HepG2 (cell line): ENCODE data around the gene SENP5. TPM values are rescaled to one million over a fixed set of nuclear protein-coding genes. Genes with fewer than 3 reads are reported as not detected.

Experiments used
- BHLHE40 ChIP-seq: IDR thresholded peaks from 2 replicates; pipeline ENCODE4 v1.6.1; 2011; ENCODE audit warnings: low read length, improper control_type of control experiment
- FOXO1 ChIP-seq: sonication (generic); formaldehyde crosslinking; IDR thresholded peaks from 2 replicates; pipeline ENCODE4 v1.4.0; 2020; ENCODE audit warnings: missing genetic modification reagents
- LRRFIP1 ChIP-seq: sonication (generic); formaldehyde crosslinking; conservative IDR thresholded peaks from 2 replicates; pipeline ENCODE4 v1.4.0; 2020; ENCODE audit warnings: missing genetic modification reagents
- MTA1 ChIP-seq: sonication (generic); formaldehyde crosslinking; IDR thresholded peaks from 2 replicates; pipeline ENCODE4 v1.4.0; 2020; ENCODE audit warnings: missing genetic modification reagents, mild to moderate bottlenecking, borderline replicate concordance
- MYC ChIP-seq: sonication (generic); formaldehyde crosslinking; IDR thresholded peaks from 2 replicates; pipeline ENCODE4 v1.9.0; 2021; ENCODE audit warnings: missing genetic modification reagents, borderline replicate concordance
- NCOA2 ChIP-seq: sonication (generic); formaldehyde crosslinking; IDR thresholded peaks from 2 replicates; pipeline ENCODE4 v1.8.0; 2022; ENCODE audit warnings: inconsistent platforms
- NFYB ChIP-seq: sonication (generic); formaldehyde crosslinking; IDR thresholded peaks from 2 replicates; pipeline ENCODE4 v1.4.0; 2020; ENCODE audit warnings: missing genetic modification reagents
- NR2F6 ChIP-seq, 2 experiments: IDR thresholded peaks; 2 replicates each; pipeline ENCODE4 v1.6.1; 2016; ENCODE audit warnings: antibody characterized with exemption in 1 of 2, mild to moderate bottlenecking in 1 of 2
- REST ChIP-seq, 2 experiments: IDR thresholded peaks; 2 replicates each; pipeline ENCODE4 v1.6.1; 2011 to 2012; ENCODE audit warnings: low read length in 2 of 2, borderline replicate concordance in 1 of 2, low read depth in 1 of 2, mild to moderate bottlenecking in 1 of 2, moderate library complexity in 1 of 2
- SOX13 ChIP-seq, 3 experiments: fragments of 450-650 bp in 1 of 3; sonication (generic) in 1 of 3; formaldehyde crosslinking in 1 of 3; IDR thresholded peaks in 2 of 3; conservative IDR thresholded peaks in 1 of 3; 2 replicates each; pipeline versions ENCODE4 v1.5.0 to v1.6.1; 2016 to 2020; ENCODE audit warnings: antibody characterized with exemption in 1 of 3, mild to moderate bottlenecking in 1 of 3, missing compliant biosample characterization in 1 of 3, missing genetic modification reagents in 1 of 3, moderate library complexity in 1 of 3
- U2AF1 ChIP-seq: fragments of 200-400 bp; formaldehyde crosslinking; optimal IDR thresholded peaks from 2 replicates; pipeline ENCODE3; 2017; ENCODE audit warnings: mild to moderate bottlenecking, low read depth, low read length
- ZNF530 ChIP-seq: sonication (generic); formaldehyde crosslinking; IDR thresholded peaks from 2 replicates; pipeline ENCODE4 v1.5.0; 2020; ENCODE audit warnings: low read depth, mild to moderate bottlenecking, missing genetic modification reagents
- ZNF644 ChIP-seq: IDR thresholded peaks from 2 replicates; pipeline ENCODE4 v1.6.1; 2016; ENCODE audit warnings: low read depth
- polyA plus RNA-seq, 8 experiments: library from polyadenylated mRNA; depleted of rRNA in 3 of 8; stranded (reverse) in 7 of 8; unstranded in 1 of 8; fragments of >200 nt; fragmentation: Illumina TruSeq in 4 of 8; extraction: Trizol in 4 of 8; gene quantifications; 2 replicates each; pipeline versions ENCODE4 v1.2.1 to v1.2.3, GENCODE V29; 2011 to 2016; ENCODE audit warnings: low read depth in 4 of 8, missing spikeins in 1 of 8, mixed read lengths in 1 of 8; ENCODE audit not compliant: insufficient read depth in 1 of 8
- total RNA-seq, 5 experiments: library from RNA; depleted of rRNA; stranded (reverse); fragments of >200 nt; fragmentation: Illumina TruSeq; extraction: Trizol; gene quantifications; 2 replicates each; pipeline ENCODE4 v1.2.3, GENCODE V29; 2016; ENCODE audit warnings: low read depth in 1 of 5

Gene SENP5
- total and polyA plus RNA-seq, 2 of the 13 experiments (the other 11 are each of a cell fraction or from before 2014, with no cell fraction given) = 17.6 to 30.9 TPM

GRCh38 chr3:196981657-196982056, 113.9 kb downstream of the SENP5 start (continued):
- TF ChIP-seq REST (IDR thresholded peaks at IDR 0.05; ENCODE audit: borderline replicate concordance in 1 of 2, low read depth in 1 of 2, low read length in 2 of 2) = no peak
- TF ChIP-seq NFYB = no peak
- TF ChIP-seq U2AF1 = no peak
- TF ChIP-seq SOX13 (IDR thresholded peaks at IDR 0.05) = no peak
- peak in 1 of 2 experiments; percentile 54; a peak in 2 of 4 replicates for TF ChIP-seq SOX13 (CRISPR knock-in tag; conservative IDR thresholded peaks at IDR 0.05 in 1 of 2, IDR thresholded peaks at IDR 0.05 in 1 of 2)
- TF ChIP-seq NR2F6 (IDR thresholded peaks at IDR 0.05) = no peak
- TF ChIP-seq NR2F6 (CRISPR knock-in tag; IDR thresholded peaks at IDR 0.05) = peak; percentile 56; the same call in 1 of the 2 replicates
- TF ChIP-seq FOXO1 (CRISPR knock-in tag) = peak; percentile 80; the same call in 1 of the 2 replicates
- TF ChIP-seq ZNF644 (CRISPR knock-in tag) = peak; percentile 62
- TF ChIP-seq MTA1 (CRISPR knock-in tag) = 0 out of 2 replicates have a peak, but pooled peaks have one; percentile 53
- TF ChIP-seq ZNF530 (CRISPR knock-in tag) = no peak
- 0 out of 2 replicates have a peak, but pooled peaks have one; percentile 44 for TF ChIP-seq NCOA2 (CRISPR knock-in tag)
- TF ChIP-seq BHLHE40 = 0 out of 2 replicates have a peak, but pooled peaks have one; percentile 14
- TF ChIP-seq MYC = no peak
- no peak for TF ChIP-seq LRRFIP1 (CRISPR knock-in tag)
- TF ChIP-seq, all 625 proteins: peak for 110
